Adrenal gland (tissue), 5 donors: ENCODE measurements around the gene LRRN1.

Experiments
- POLR2A ChIP-seq, 2 donors: fragments of 450-650 bp; IDR thresholded peaks; one replicate each; pipeline ENCODE4 v1.6.1; 2017; ENCODE audit warnings: antibody characterized with exemption in 2 of 2, mild to moderate bottlenecking in 2 of 2, moderate library complexity in 1 of 2
- TF ChIP-seq, protein P1 (sequence below), 6 experiments: fragments of 450-650 bp in 4 of 6; fragments of 200-600 bp in 2 of 6; sonication (generic) in 1 of 6; IDR thresholded peaks; 1 replicate in 5 of 6; 2 replicates in 1 of 6; pipeline versions ENCODE4 v1.5.1 to v1.8.0; 2016 to 2021; ENCODE audit warnings: antibody characterized with exemption in 6 of 6, mild to moderate bottlenecking in 2 of 6, moderate library complexity in 1 of 6
- donor health status: DM: no; HTN: no; CAD: no.

DNA sequence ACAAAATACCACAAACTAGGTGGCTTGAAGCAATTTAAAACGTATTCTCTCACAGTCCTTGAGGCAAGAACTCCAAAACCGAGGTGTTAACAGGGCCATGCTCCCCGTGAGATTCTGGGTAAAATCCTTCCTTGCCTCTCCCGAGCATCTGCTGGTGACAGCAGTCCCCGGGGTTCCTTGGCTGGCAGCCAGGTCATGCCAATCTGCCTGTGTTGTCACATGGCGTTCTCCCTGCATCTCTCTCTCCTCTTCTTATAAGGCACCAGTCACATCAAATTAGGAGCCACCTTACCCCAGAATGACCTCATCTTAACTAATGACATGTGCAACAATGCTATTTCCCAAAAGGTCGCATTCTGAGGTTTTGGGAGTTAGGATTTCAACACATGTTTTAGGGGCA is 26.3 kb upstream of the LRRN1 start:
- TF ChIP-seq, protein P1, sequence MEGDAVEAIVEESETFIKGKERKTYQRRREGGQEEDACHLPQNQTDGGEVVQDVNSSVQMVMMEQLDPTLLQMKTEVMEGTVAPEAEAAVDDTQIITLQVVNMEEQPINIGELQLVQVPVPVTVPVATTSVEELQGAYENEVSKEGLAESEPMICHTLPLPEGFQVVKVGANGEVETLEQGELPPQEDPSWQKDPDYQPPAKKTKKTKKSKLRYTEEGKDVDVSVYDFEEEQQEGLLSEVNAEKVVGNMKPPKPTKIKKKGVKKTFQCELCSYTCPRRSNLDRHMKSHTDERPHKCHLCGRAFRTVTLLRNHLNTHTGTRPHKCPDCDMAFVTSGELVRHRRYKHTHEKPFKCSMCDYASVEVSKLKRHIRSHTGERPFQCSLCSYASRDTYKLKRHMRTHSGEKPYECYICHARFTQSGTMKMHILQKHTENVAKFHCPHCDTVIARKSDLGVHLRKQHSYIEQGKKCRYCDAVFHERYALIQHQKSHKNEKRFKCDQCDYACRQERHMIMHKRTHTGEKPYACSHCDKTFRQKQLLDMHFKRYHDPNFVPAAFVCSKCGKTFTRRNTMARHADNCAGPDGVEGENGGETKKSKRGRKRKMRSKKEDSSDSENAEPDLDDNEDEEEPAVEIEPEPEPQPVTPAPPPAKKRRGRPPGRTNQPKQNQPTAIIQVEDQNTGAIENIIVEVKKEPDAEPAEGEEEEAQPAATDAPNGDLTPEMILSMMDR (IDR thresholded peaks at IDR 0.05): no peak
- TF ChIP-seq POLR2A (IDR thresholded peaks at IDR 0.05): no peak
